WI38 (cell line): ENCODE data around the gene SPTLC3.

ENCODE experiments used
- H3K4me3 ChIP-seq: 2 replicates; pipeline ENCODE4 v1.5.1; 2011; ENCODE audit warnings: low read depth, mild to moderate bottlenecking, control low read depth, low read length
- TF ChIP-seq, protein P1 (sequence below): IDR thresholded peaks from 2 replicates; pipeline ENCODE4 v1.5.1; 2012; ENCODE audit warnings: low read depth, mild to moderate bottlenecking, control low read depth, low read length

The SPTLC3 gene

DNA sequence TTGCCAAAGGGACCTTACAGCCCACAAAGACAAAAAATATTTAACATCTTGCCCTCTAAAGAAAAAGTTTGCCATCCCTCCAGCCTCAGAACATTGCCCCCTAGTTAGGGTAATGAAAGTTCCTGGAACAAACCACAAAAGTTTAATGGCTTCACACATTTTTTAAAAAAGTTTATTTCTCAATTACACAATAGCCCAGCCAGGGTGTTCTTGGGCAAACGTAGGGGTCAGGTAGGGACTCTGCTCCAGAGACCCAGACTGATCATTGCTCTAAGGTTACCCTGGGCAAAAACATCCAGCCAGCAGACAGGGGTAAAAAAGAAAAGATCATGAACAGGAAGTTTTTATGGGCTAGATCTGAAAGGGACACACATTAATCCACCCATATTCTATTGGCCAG is 207.8 kb downstream of the SPTLC3 start:
- no peak overlapping the region for H3K4me3 ChIP-seq
- TF ChIP-seq, protein P1, sequence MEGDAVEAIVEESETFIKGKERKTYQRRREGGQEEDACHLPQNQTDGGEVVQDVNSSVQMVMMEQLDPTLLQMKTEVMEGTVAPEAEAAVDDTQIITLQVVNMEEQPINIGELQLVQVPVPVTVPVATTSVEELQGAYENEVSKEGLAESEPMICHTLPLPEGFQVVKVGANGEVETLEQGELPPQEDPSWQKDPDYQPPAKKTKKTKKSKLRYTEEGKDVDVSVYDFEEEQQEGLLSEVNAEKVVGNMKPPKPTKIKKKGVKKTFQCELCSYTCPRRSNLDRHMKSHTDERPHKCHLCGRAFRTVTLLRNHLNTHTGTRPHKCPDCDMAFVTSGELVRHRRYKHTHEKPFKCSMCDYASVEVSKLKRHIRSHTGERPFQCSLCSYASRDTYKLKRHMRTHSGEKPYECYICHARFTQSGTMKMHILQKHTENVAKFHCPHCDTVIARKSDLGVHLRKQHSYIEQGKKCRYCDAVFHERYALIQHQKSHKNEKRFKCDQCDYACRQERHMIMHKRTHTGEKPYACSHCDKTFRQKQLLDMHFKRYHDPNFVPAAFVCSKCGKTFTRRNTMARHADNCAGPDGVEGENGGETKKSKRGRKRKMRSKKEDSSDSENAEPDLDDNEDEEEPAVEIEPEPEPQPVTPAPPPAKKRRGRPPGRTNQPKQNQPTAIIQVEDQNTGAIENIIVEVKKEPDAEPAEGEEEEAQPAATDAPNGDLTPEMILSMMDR: no peak
